NCI-H1105 treated with DMSO at 0.1 percent for 48 hours (cell line): ENCODE measurements around the gene TUT4.

Experiments
- DNase-seq: peaks from one replicate; lab custom pipeline; 2025; lab: John Stamatoyannopoulos, UW

Gene TUT4

GRCh38 chr1:52472384-52472783 lies 80.5 kb downstream of the TUT4 start:
- DNase-seq, result no peak

- no peak for DNase-seq
Observed at GRCh38 chr1:52469108-52469507, 83.8 kb downstream of the TUT4 start.

DNA sequence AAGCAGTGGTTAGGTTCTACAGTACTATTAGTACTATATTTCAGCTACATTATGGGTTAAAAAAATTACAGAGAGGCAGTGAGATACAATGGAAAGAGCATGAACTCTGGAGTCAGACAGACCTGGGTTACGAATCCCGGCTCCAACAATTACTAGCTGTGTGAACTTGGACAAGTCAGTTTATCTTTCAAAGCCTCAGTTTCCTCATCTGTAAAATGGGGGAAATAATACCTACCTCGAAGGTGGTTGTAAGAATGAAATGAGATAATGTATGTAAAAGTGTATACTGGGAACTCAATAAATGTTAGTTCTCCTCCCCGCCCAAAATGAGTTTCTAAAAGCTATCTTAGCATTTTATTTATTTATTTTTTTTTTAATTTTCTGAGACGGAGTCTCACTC lies 89.0 kb downstream of the TUT4 start:
- DNase-seq, result no peak

DNA sequence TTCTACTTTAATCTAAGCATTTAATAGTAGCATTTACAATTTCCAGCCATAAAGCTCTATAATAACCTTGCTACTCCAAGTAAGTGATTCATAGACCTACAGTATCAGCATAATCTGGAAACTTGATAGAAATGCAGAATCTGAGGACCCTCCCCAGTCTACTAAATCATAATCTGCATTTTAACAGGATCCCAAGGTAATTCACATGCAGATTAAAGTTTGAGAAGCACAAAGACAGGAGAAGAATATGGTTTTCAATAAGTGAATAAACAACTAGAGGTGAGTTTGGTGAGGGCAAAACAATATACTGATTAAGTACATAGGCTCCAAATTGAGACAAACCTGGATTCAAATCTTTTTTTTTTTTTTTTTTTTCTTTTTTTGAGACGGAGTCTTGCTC lies 91.1 kb downstream of the TUT4 start:
- DNase-seq, result no peak

GRCh38 chr1:52460694-52461093 lies 92.2 kb downstream of the TUT4 start:
- no peak for DNase-seq

- DNase-seq, result no peak
Observed at GRCh38 chr1:52455686-52456085, 97.2 kb downstream of the TUT4 start.

DNA sequence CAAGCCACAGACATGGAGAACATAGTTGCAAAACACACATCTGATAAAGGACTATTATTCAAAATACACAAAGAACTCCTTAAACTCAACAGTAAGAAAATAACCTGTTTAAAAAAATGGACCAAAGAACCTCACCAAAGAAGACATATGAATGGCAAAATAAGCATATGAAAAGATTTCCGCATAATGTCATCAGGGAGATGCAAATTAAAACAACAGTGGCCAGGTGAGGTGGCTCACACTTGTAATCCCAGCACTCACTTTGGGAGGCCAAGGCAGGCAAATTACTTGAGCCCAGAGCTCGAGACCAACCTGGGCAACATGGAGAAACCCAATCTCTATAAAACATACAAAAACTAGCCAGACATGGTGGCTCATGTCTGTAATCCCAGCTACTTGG lies 98.1 kb downstream of the TUT4 start:
- DNase-seq, result no peak

GRCh38 chr1:52454127-52454526 lies 98.8 kb downstream of the TUT4 start:
- no peak for DNase-seq

DNA sequence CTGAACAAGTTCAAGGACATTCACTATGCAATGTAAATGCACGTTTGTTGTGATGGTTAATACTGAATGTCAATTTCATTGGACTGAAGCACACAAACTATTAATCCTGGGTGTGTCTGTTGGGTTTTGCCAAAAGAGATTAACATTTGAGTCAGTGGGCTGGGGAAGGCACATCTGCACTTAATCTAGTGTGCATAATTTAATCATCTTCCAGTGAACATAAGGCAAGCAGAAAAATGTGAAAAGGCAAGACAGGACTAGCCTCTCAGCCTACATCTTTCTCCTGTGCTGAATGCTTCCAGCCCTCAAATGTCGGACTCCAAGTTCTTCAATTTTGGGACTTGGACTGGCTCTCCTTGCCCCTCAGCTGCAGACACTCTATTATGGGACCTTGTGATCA lies 108.4 kb downstream of the TUT4 start:
- DNase-seq, result no peak

GRCh38 chr1:52439976-52440375 lies 112.9 kb downstream of the TUT4 start:
- DNase-seq, result no peak

DNA sequence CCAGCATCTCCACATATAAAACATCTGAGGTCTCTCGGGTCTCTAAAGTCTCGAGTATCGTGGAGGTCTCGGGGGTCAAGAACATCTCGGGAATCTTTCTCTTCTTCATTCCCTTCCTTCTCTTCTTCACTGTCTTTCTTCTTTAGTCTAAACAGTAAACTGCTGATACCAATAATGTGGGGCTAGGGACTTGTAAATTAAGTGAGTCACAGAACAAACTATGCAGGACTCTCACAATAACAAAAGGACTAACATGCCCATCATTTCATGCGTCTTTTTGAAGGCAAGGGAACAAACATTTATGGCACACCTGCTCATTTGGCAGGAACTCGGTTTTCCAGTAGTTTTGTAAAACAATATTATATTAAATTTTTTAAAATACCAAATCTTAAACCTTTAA lies 116.1 kb downstream of the TUT4 start:
- DNase-seq, result no peak

GRCh38 chr1:52435650-52436049 lies 117.2 kb downstream of the TUT4 start:
- no peak for DNase-seq

GRCh38 chr1:52435211-52435610 lies 117.7 kb downstream of the TUT4 start:
- no peak for DNase-seq

DNA sequence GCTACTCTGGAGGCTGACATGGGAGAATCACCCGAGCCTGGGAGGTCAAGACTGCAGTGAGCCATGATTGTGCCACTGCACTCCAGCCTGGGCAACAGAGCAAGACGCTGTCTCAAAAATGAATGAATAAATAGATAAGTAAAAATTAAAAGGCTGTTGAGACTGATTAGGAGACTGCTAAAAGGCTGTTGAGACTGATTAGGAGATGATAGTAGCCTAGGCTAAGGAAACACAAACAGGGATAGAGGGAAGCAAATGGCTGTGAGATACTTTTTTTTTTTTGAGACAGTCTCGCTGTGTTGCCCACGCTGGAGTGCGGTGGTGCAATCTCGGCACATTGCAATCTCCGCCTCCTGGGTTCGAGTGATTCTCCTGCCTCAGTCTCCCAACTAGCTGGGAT lies 120.1 kb downstream of the TUT4 start:
- DNase-seq, result no peak

DNA sequence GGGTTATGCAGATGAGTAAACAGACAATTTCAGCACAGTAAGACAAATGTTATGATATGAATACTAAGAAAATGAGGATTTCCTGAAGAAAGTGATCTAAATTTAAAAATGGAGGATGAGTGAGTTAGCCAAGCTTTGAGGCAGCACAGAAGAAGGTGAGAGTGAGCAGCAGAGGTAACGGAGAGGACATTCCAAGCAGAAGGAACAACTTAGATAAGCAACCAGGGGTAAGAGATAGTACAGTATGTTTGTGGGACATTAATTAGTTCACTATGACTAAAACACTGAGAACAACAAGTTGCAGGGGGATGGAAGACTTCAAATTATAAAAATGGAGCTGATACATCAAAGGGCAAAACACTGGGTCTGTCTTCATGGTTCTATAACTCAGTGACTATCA lies 125.7 kb downstream of the TUT4 start:
- no peak for DNase-seq

DNA sequence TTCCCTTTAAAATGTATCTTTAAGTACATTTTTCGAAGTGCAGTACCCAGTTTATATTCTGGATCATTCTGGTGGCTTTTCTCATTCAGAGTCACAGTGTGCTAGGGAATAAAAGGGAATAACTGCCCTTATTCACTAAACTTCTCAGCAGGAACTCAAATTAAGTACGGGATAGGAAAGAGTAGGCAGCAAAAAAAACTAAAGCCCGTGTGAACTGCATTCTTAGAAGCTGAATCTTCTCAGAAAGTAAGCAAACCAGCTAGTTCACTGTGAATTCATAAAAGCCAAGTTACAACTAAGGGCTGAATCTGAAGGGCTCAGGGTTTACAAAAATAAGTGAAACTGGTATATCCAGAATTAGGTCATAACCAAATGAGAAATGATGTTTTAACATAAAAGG lies 126.5 kb downstream of the TUT4 start:
- no peak for DNase-seq

DNA sequence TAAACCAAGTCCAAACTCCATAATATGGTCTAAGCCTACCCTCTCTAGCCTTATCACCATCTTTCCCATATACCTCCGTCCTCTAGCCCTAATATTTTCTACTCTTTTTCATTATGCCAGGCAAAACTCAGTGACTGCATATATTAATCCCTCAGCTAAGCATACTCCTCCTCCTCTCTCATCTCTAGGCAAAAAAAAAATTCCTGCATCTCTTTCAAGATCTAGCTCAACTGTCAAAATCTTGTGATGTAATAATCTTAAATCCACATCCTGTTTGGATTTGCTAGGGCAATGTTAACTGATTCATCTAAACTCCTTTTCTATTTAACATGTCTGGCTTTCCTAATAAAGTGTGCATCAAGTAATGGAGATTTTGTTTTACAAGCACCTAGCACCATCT lies 128.1 kb downstream of the TUT4 start:
- DNase-seq, result no peak

- no peak for DNase-seq
Observed at GRCh38 chr1:52424231-52424636, 128.7 kb downstream of the TUT4 start.

- no peak for DNase-seq
Observed at GRCh38 chr1:52423771-52424170, 129.1 kb downstream of the TUT4 start.

- no peak for DNase-seq
Observed at GRCh38 chr1:52423055-52423454, 129.8 kb downstream of the TUT4 start.

DNA sequence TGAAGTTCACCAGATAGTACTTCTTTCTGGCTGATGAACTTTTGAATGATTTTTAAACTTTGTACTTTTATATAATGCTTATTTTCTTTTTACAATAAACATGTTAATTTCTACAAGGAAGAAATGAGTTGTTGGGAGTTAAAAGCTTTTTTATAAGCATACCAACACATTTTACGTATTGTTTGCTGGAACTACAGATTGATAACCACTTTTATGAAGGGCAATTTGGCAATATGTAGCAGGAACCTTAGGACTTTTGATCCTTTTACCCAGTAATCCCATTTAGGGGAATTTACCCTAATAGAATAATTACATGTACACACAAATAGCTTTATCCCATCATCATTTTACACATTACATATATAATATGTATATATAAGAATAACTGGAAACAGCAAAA lies 132.2 kb downstream of the TUT4 start:
- no peak for DNase-seq

DNA sequence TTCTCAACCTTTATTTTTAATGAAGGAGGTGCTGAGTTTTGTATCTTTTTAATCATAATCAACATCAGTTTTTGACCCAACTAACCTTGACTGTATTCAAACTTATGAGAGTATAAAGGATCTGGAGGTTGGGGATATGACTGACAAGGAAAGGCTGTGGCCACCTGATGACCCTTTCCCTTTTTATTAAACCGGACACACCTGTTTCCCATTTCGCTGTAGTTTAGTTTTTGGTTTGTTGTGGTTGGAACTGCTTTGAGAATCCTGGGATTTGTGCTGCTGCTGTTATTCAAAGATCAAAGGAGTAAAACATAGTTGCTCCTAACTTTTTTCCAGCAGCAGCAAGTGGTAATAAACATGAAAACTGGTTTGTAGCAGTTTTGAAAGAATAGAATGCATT lies 136.1 kb downstream of the TUT4 start:
- DNase-seq, result no peak

DNA sequence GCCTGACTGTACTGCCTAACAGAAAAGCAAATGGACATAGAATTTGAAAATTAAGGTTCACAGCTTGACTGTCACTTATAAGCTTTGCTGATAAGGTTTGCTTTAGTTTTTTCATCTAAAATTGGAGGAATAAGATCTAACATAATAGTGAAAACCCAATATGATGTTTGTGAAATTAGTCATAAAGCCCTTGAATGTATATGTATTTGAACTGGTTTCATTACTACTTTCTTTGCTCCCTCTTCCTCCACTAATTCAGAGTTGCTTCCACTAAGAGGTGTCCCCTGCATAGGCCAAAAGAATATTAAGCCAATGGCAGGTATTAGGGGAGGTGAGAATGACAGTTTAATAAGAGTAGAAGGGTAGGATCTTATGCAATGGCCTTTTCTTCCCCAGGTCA lies 137.9 kb downstream of the TUT4 start:
- DNase-seq, result no peak

GRCh38 chr1:52413410-52413989 lies 139.4 kb downstream of the TUT4 start:
- DNase-seq, result no peak

DNA sequence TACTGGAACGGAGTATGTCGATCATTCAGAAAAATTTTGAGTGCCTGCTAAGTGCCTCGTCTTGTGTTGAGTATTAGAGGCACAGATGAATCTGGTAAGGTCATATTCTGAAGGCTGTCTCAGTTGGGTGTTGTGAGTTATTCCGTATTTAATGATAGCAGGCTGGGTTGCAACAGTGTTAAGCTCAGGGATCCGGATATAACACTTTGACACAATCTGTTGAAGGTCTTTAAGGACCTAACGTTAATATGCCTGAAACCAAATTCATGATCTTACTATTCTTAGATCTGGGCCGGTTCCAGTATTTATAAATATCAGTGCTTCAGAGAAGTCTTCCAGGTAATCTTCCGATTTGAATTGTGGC lies 147.9 kb downstream of the TUT4 start:
- DNase-seq, result no peak
